Measurements from ENCODE around the gene SLC6A2.

SLC6A2 gene

GRCh38 chr16:55678161-55678821 lies 22.5 kb downstream of the SLC6A2 start:
- no peak for DNase-seq

GRCh38 chr16:55682086-55682485 lies 26.3 kb downstream of the SLC6A2 start:
- no peak for DNase-seq

- no peak for DNase-seq
These were observed 30.2 kb downstream of the SLC6A2 start for GRCh38 chr16:55685973-55686372.

GRCh38 chr16:55686671-55687070 lies 30.9 kb downstream of the SLC6A2 start:
- DNase-seq = no peak

GRCh38 chr16:55687802-55688201 lies 32.0 kb downstream of the SLC6A2 start:
- DNase-seq = no peak

- DNase-seq = no peak
These were observed 35.1 kb downstream of the SLC6A2 start for GRCh38 chr16:55690841-55691240.

- DNase-seq = no peak
These were observed 36.0 kb downstream of the SLC6A2 start for GRCh38 chr16:55691771-55692170.

GRCh38 chr16:55695595-55695994 lies 39.8 kb downstream of the SLC6A2 start:
- no peak for DNase-seq

- DNase-seq = no peak
These were observed 42.1 kb downstream of the SLC6A2 start for GRCh38 chr16:55697867-55698266.

GRCh38 chr16:55698331-55698730 lies 42.5 kb downstream of the SLC6A2 start:
- DNase-seq = no peak

- DNase-seq = no peak
These were observed 43.2 kb downstream of the SLC6A2 start for GRCh38 chr16:55698946-55699345.

GRCh38 chr16:55699616-55700015 lies 43.8 kb downstream of the SLC6A2 start:
- no peak for DNase-seq

- no peak for DNase-seq
These were observed 44.3 kb downstream of the SLC6A2 start for GRCh38 chr16:55700067-55700466.

- DNase-seq = no peak
These were observed 45.2 kb downstream of the SLC6A2 start for GRCh38 chr16:55700961-55701360.

GRCh38 chr16:55701442-55702319 lies 45.9 kb downstream of the SLC6A2 start:
- peak; percentile 38 for DNase-seq

- DNase-seq = peak; percentile 38
These were observed 47.5 kb downstream of the SLC6A2 start for GRCh38 chr16:55703003-55704001.

- no peak for DNase-seq
These were observed 51.1 kb downstream of the SLC6A2 start for GRCh38 chr16:55706739-55707384.

GRCh38 chr16:55709801-55710200 lies 54.0 kb downstream of the SLC6A2 start:
- no peak for DNase-seq

- no peak for DNase-seq
These were observed 54.7 kb downstream of the SLC6A2 start for GRCh38 chr16:55710466-55710865.

- peak; percentile 69 for DNase-seq
These were observed 56.4 kb downstream of the SLC6A2 start for GRCh38 chr16:55711959-55712876.

- DNase-seq = no peak
These were observed 57.3 kb downstream of the SLC6A2 start for GRCh38 chr16:55713103-55713502.

Measured in NCI-H510A treated with DMSO at 0.1 percent for 48 hours (cell line).